ENCODE data around the gene ASTN2. TPM values are rescaled to one million over a fixed set of nuclear protein-coding genes. Genes with fewer than 3 reads are reported as not detected.

The ASTN2 gene
- total and polyA plus RNA-seq, 9 of the 15 experiments (the other 6 are each of a cell fraction or from before 2014, with no cell fraction given): 0.56 to 3.5 (median 1.9) TPM

DNA sequence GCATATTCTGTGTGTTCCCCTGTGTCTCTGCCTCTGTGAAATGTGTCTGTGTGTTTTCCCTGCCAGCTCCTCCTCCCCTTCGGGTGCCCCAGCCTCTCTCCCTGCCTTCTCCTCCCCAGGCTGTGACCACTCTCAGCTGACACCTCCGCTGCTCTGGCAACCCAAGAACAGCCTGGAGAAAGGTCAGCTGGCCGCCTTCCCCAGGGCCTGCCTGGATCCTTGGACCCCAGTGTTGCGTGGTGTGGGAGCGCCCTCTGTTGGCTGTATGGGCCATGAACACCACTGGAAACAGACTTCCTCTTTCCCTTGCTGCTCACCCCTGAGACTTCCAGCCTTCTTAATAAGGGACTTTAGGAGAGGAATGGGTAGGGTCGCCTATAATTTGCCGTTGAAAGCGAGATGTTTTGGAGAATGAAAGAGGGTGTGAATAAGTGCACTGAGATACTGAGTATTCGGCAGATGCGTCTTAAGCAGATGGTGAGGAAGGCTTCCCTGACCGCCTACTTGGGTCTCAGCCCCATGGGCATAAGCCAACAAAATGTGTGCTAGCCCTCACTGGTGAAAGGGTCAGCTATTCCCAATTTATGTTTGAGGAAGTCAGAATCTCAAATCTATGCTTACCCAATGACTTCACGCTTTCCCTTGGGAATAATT lies 842.6 kb downstream of the ASTN2 start (continued):
- no peak for TF ChIP-seq TAL1 (IDR thresholded peaks at IDR 0.05)
- TF ChIP-seq CTBP1 (IDR thresholded peaks at IDR 0.05; ENCODE audit: borderline replicate concordance): peak; percentile 63
- TF ChIP-seq SMAD4 (CRISPR knock-in tag; conservative IDR thresholded peaks at IDR 0.05): no peak
- peak; percentile 37; the same call in 1 of the 2 replicates for TF ChIP-seq RFX1 (IDR thresholded peaks at IDR 0.05)
- TF ChIP-seq, protein P1, sequence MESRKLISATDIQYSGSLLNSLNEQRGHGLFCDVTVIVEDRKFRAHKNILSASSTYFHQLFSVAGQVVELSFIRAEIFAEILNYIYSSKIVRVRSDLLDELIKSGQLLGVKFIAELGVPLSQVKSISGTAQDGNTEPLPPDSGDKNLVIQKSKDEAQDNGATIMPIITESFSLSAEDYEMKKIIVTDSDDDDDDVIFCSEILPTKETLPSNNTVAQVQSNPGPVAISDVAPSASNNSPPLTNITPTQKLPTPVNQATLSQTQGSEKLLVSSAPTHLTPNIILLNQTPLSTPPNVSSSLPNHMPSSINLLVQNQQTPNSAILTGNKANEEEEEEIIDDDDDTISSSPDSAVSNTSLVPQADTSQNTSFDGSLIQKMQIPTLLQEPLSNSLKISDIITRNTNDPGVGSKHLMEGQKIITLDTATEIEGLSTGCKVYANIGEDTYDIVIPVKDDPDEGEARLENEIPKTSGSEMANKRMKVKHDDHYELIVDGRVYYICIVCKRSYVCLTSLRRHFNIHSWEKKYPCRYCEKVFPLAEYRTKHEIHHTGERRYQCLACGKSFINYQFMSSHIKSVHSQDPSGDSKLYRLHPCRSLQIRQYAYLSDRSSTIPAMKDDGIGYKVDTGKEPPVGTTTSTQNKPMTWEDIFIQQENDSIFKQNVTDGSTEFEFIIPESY (CRISPR knock-in tag; IDR thresholded peaks at IDR 0.05): no peak
- TF ChIP-seq MAFK (IDR thresholded peaks at IDR 0.05; ENCODE audit: low read length): peak; percentile 19; the same call in 1 of the 2 replicates
- peak; percentile 99 for TF ChIP-seq SPI1 (IDR thresholded peaks at IDR 0.05; ENCODE audit: borderline replicate concordance, low read depth, low read length)
- TF ChIP-seq, protein P2, sequence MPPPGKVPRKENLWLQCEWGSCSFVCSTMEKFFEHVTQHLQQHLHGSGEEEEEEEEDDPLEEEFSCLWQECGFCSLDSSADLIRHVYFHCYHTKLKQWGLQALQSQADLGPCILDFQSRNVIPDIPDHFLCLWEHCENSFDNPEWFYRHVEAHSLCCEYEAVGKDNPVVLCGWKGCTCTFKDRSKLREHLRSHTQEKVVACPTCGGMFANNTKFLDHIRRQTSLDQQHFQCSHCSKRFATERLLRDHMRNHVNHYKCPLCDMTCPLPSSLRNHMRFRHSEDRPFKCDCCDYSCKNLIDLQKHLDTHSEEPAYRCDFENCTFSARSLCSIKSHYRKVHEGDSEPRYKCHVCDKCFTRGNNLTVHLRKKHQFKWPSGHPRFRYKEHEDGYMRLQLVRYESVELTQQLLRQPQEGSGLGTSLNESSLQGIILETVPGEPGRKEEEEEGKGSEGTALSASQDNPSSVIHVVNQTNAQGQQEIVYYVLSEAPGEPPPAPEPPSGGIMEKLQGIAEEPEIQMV (tag; conservative IDR thresholded peaks at IDR 0.05; ENCODE audit: low read depth): no peak
- TF ChIP-seq HCFC1 (IDR thresholded peaks at IDR 0.05; ENCODE audit: low read depth, low read length): no peak; the same call in 1 of the 2 replicates
- no peak for TF ChIP-seq HNRNPK (IDR thresholded peaks at IDR 0.05; ENCODE audit: low read depth, low read length, poor library complexity, severe bottlenecking)
- peak; percentile 29; the same call in 1 of the 2 replicates for TF ChIP-seq JUND (IDR thresholded peaks at IDR 0.05; ENCODE audit: borderline replicate concordance, low read depth, low read length)
- peak; percentile 16; the same call in 1 of the 3 replicates for TF ChIP-seq JUND (tag; IDR thresholded peaks at IDR 0.05; ENCODE audit: borderline replicate concordance, low read depth, low read length)
- TF ChIP-seq HMG20B (CRISPR knock-in tag; IDR thresholded peaks at IDR 0.05): no peak
- no peak for TF ChIP-seq IRF2 (CRISPR knock-in tag; IDR thresholded peaks at IDR 0.05)
- TF ChIP-seq TEAD1 (CRISPR knock-in tag; IDR thresholded peaks at IDR 0.05): no peak
- TF ChIP-seq FOXJ3 (CRISPR knock-in tag; IDR thresholded peaks at IDR 0.05): no peak
- TF ChIP-seq MTF1 (CRISPR knock-in tag; IDR thresholded peaks at IDR 0.05; ENCODE audit: borderline replicate concordance): no peak
- peak in 1 of 2 experiments; percentile 18; a peak in 1 of 4 replicates for TF ChIP-seq NRF1 (conservative IDR thresholded peaks at IDR 0.05 in 1 of 2, IDR thresholded peaks at IDR 0.05 in 1 of 2)
- TF ChIP-seq, protein P3, sequence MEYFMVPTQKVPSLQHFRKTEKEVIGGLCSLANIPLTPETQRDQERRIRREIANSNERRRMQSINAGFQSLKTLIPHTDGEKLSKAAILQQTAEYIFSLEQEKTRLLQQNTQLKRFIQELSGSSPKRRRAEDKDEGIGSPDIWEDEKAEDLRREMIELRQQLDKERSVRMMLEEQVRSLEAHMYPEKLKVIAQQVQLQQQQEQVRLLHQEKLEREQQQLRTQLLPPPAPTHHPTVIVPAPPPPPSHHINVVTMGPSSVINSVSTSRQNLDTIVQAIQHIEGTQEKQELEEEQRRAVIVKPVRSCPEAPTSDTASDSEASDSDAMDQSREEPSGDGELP (CRISPR knock-in tag; IDR thresholded peaks at IDR 0.05; ENCODE audit: borderline replicate concordance): peak; percentile 92
- TF ChIP-seq E2F5 (CRISPR knock-in tag; IDR thresholded peaks at IDR 0.05): no peak
- TF ChIP-seq PREB (CRISPR knock-in tag; IDR thresholded peaks at IDR 0.05): no peak
- TF ChIP-seq POLR2AphosphoS5 (IDR thresholded peaks at IDR 0.05; ENCODE audit: control insufficient read depth, insufficient read depth, low read depth, low read length): no peak

Measured in K562 (cell line).